Left lobe of liver (tissue), 2 donors: ENCODE measurements around the gene TSHR. TPM values are rescaled to one million over a fixed set of nuclear protein-coding genes. Genes with fewer than 3 reads are reported as not detected.
"Not testable (repeated sequence)": the region's sequence is repeated elsewhere in the genome, so short reads cannot be mapped to it uniquely, and the experiment has no call there.

ENCODE experiments used
- ATAC-seq: fragments of 200-7000 bp; cut with Tn5 transposase; one replicate; pipeline ENCODE4 v1.9.1; 2020; ENCODE audit warnings: mild to moderate bottlenecking, moderate library complexity
- DNase-seq: peaks from one replicate; pipeline ENCODE4 v3.0.0-alpha.2; 2020; ENCODE audit warnings: low spot score
- total RNA-seq: library from RNA; stranded (reverse); gene quantifications from one replicate; pipeline ENCODE4 v1.2.1, GENCODE V29; 2021
- donor health status: DM: no; HTN: no; CAD: no; lungs with moderate emphysema.
- donor health status: DM: no; HTN: yes; CAD: no.

TSHR gene
- total RNA-seq, 1 donor from 2014 or later, result 0.15 TPM

GRCh38 chr14:80948291-80948690 lies 7.1 kb upstream of the TSHR start:
- ATAC-seq (peak; percentile 22), DNase-seq (no peak)

- DNase-seq, result no peak
- no peak for ATAC-seq
Observed at GRCh38 chr14:80951491-80951890, 3.9 kb upstream of the TSHR start.

DNA sequence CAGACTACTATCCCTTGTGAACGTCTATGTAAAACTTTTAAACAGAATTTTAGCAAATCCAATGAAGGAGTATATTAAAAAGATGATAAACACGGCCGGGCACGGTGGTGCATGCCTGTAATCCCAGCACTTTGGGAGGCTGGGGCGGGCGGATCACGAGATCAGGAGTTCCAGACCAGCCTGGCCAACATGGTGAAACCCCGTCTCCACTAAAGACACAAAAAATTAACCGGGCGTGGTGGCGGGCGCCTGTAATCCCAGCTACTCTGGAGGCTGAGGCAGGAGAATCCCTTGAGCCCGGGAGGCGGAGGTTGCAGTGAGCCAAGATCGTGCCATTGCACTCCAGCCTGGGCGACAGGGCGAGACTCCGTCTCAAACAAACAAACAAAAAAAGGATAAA lies 2.2 kb upstream of the TSHR start:
- ATAC-seq, DNase-seq: not testable (repeated sequence)

DNA sequence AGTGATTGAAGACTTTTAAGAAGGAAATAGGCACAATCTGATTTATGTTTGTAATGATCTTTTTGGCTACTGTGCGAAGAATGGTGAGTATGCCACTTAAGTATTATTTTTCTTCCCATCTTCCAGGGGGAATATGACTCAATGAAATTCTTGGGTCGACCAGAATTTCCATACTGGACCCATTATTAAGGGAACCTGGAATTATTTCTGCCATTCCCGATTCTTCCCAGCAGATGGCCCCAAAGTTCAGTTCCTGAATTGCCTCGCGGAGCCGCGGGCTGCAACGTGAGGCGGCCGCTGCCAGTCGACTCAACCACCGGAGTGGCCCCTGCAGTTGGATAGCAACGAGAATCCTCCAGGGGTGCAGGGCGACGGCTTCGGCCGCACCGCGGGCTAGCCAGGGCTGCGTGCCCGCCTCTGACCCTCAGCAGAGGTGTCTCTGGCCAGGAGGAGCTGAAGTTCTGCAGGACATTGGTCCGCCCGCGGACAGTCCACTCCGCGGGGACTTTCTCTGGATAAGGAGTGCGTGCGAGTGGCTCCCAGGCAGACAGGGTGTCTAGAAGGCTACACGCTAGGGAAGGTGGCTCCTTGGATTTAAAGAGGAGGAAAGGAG lies 628 bp upstream of the TSHR start:
- DNase-seq (peak; percentile 80), ATAC-seq (peak; percentile 97)

- DNase-seq, result no peak
- ATAC-seq, result no peak
Observed at GRCh38 chr14:80956102-80956501, 681 bp downstream of the TSHR start.

- no peak for ATAC-seq
Observed at GRCh38 chr14:80956922-80957321, 1.5 kb downstream of the TSHR start.

GRCh38 chr14:80957613-80958012 lies 2.2 kb downstream of the TSHR start:
- no peak for DNase-seq

More at GRCh38 chr14:80956922-80957321, 1.5 kb downstream of the TSHR start:
- DNase-seq, result no peak

GRCh38 chr14:80958226-80958625 lies 2.8 kb downstream of the TSHR start:
- no peak for DNase-seq
- no peak for ATAC-seq

More at GRCh38 chr14:80957613-80958012, 2.2 kb downstream of the TSHR start:
- no peak for ATAC-seq

DNA sequence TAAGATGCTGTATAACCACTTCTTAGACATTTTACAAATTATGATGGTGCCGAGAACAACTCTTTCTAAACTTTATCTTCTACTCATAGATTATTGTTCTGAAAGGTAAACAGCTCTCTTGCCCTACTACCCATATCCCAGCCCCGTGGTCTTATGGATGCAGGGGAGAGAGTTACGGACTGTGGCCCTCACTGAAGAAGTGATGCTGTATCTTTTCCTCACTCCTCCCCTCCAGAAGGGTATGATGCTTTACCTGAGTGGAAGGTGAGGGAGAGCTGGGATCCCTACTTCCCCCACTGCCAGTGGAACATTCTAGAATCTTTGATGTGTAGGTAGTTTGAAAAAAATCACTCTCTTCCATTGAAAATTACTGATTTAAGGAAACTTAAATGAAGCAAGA lies 3.5 kb downstream of the TSHR start:
- DNase-seq (no peak), ATAC-seq (no peak)

DNA sequence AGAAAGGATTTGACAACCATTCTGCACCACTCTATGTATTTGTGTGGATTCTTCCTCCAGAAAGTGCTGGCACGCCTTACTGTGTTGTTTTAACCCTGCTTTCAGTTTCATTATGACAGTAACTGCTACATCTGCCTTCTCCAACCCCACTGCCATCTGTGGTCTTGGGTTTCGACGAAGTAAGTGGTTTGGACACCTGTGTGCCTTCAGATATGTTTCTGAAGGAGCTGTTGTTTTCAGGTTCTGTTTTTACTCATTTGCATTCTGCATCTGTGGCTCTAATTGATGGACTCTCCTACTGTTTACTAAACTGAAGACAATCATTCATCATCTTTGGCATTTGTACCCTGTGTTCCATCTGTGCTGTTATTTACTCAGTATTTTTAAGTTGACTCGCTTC lies 4.1 kb downstream of the TSHR start:
- ATAC-seq (peak; percentile 49), DNase-seq (no peak)

DNA sequence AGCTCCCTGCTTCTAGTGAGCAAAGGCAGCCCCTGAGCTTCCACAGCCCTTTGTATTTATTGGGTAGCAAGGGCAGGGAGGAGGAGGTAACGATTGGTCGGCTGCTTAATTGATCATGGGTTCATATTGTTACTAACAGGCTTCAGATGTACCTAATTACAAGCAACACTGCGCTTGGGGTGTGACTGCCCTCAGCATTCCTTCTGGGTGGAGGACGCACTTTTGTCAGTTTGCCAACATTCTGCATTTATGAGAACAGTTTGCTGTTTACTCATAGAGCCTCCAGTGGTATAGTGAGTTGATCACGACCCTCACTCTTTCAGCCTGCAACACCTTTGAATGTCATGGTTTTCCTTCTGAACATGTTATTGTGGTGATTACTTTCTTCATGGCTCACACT lies 9.6 kb downstream of the TSHR start:
- no peak for DNase-seq

GRCh38 chr14:80973931-80974641 lies 18.7 kb downstream of the TSHR start:
- no peak for DNase-seq
- ATAC-seq, result no peak

More for the DNA sequence above, 9.6 kb downstream of the TSHR start:
- no peak for ATAC-seq

GRCh38 chr14:80974679-80975078 lies 19.3 kb downstream of the TSHR start:
- ATAC-seq, result no peak
- no peak for DNase-seq

GRCh38 chr14:80977221-80977620 lies 21.8 kb downstream of the TSHR start:
- ATAC-seq, result no peak
- no peak for DNase-seq

DNA sequence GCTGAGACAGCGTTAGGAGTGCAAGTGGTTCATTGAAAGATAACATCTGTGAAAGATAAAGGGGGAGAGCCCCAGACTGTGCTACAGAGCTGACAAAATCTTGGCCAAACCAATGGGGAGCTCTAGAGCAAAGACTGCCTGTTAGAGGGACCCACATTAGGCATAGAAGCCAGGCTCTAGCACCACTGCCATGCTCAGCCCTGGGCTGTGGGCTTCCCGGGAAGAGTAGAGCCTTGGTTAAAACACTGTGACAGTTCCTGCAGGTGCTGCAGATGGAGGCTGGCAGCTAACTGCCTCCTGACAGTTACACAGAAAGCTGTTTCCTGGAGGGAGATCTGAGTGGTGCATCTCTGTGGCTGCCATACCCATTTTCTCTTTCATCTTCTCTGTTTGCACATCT lies 23.0 kb downstream of the TSHR start:
- DNase-seq (no peak), ATAC-seq (no peak)

DNA sequence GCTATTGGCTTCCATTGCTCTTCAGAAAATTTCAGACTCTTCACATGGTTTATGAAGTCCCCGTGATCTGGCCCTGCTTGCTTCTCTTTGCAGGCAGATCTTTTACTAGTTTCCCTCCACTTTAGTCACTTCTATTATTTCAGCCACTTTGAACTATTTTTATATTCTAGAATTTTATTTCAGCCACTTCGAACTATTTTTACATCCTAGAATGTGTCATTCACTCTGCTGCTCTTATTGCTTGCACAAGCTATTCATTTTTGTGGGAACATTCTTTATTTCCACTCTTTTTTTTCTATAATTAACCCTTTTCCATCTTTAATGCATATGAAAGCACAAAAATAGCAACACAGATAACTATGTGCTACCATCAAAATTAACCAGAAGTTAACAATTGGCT lies 24.5 kb downstream of the TSHR start:
- no peak for ATAC-seq
- no peak for DNase-seq

DNA sequence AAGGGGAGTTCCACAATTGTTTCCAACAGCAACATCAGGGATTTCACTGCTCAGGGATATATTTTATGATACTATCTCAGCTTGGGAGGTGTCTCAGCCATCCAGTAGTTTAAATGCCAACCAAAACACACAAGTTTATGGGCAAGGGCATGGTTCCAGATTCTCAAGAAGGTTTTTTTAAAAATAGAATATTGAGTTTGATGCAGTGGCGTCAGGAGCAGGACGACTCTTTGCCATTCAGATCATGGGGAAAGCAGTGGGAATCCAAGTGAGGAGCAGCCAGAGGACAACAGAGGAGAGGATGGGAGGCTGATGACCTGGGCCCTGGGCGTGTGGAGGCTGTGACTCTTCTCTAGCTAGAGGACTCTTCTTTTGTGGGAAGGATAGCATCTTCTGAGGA lies 25.7 kb downstream of the TSHR start:
- ATAC-seq (no peak), DNase-seq (no peak)

DNA sequence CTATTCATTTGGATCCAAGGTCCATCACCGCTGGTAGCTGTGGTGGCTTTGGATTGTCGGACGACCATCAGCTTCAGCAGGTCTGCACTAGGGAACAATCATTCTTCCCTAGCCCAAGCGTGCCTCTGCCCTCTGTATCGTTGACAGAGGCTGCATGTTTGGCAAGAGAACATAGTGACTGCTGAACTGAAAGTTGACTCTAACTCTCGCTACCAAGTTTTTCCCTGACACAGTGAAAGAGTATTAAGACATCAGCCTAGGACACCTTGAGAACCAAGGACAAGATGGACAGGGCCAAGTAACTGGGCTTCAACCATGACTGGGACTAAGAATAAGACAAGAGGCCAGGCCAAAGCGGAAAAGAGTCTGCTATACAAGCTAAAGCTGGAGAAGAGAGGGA lies 26.3 kb downstream of the TSHR start:
- DNase-seq, result no peak
- no peak for ATAC-seq

- ATAC-seq (no peak), DNase-seq (no peak)
Observed at GRCh38 chr14:80982711-80983110, 27.3 kb downstream of the TSHR start.

DNA sequence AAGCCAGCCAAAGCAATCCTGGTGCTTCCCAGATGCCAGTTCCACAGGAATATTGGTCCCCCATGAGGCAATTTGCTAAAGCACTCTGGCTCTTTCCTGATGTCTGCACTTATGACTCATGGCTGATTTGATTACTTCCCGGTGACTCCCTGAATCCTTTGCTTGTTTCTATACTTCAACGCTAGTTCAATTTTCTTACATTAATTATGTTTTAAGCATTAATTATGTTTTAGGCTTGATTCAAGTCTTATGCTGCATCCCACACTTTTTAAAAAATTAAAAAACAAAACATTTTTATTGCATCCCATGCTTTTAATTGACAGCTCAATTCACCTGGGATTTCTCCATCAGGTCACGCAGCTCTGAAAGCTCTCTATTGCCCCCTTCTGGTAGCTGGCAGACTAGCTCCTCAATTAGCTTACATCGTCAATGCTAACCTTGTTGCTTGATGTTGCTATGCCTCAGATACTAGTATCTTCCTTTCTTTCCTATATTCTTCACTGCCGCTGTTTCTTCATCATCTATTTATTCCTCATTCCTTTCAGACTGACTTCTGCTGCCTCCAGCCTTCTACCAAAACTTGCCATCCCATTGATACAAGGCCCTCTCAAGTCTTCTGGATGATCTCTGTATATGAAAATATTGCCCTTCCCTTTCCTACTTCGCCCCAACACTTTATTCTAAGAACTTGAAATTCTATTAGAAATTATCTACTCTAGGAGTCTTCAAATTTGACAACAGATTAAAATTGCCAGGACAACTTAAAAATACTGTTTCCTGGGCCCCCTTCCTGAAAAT lies 32.0 kb downstream of the TSHR start:
- peak; percentile 66 for DNase-seq
- ATAC-seq, result peak; percentile 99

GRCh38 chr14:80988192-80988591 lies 32.8 kb downstream of the TSHR start:
- DNase-seq (no peak), ATAC-seq (no peak)
